Prostate gland (tissue), 2 donors: ENCODE data around the gene MICALL2.

Experiments
- POLR2A ChIP-seq: fragments of 450-650 bp; IDR thresholded peaks from one replicate; pipeline ENCODE4 v1.6.1; 2016; ENCODE audit warnings: antibody characterized with exemption, mild to moderate bottlenecking
- POLR2AphosphoS5 ChIP-seq: sonication (generic); formaldehyde crosslinking; IDR thresholded peaks from one replicate; pipeline ENCODE4 v1.6.1; 2017; ENCODE audit warnings: antibody characterized with exemption
- TF ChIP-seq, protein P1 (sequence below), 4 experiments: fragments of 200-600 bp in 2 of 4; fragments of 450-650 bp in 2 of 4; sonication (generic) in 2 of 4; IDR thresholded peaks; 1 replicate in 3 of 4; 2 replicates in 1 of 4; pipeline ENCODE4 v1.5.1; 2016 to 2019; ENCODE audit warnings: antibody characterized with exemption in 4 of 4, mild to moderate bottlenecking in 2 of 4, moderate library complexity in 2 of 4

DNA sequence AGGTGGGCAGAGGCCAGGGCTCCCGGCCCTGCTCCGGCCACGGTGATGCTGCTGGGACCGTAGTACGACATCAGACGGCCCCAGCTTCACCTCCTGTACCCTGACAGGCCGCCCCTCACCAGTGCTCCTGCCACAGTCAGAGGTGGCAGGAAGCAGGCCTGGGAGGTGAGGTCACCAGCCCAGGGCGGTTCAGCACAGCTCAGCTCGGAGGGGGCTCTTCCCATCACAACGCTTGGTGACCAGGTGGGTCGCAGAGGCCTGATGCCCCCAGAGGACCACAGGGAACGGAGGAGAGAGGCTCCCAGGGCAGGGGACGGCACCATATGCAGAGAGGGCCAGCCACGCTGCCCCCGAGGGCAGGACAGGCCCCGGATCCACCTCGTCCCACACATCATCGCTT is 8.8 kb downstream of the MICALL2 start:
- TF ChIP-seq, protein P1, sequence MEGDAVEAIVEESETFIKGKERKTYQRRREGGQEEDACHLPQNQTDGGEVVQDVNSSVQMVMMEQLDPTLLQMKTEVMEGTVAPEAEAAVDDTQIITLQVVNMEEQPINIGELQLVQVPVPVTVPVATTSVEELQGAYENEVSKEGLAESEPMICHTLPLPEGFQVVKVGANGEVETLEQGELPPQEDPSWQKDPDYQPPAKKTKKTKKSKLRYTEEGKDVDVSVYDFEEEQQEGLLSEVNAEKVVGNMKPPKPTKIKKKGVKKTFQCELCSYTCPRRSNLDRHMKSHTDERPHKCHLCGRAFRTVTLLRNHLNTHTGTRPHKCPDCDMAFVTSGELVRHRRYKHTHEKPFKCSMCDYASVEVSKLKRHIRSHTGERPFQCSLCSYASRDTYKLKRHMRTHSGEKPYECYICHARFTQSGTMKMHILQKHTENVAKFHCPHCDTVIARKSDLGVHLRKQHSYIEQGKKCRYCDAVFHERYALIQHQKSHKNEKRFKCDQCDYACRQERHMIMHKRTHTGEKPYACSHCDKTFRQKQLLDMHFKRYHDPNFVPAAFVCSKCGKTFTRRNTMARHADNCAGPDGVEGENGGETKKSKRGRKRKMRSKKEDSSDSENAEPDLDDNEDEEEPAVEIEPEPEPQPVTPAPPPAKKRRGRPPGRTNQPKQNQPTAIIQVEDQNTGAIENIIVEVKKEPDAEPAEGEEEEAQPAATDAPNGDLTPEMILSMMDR (IDR thresholded peaks at IDR 0.05) = no peak
- TF ChIP-seq POLR2AphosphoS5 = no peak
- no peak for TF ChIP-seq POLR2A
